Stimulated activated CD4-positive, alpha-beta T cell treated with anti-CD3 and anti-CD28 coated beads, Interleukin-15, amount 100 ng/mL, for 48 hours (primary cell): Measurements from ENCODE around the gene SBSN.
"Not testable (repeated sequence)": the region's sequence is repeated elsewhere in the genome, so short reads cannot be mapped to it uniquely, and the experiment has no call there.

Experiments used
- DNase-seq, 2 donors: peaks; one replicate each; pipeline ENCODE4 v3.0.0-alpha.2; 2020; ENCODE audit warnings: low read depth in 2 of 2

Gene SBSN

GRCh38 chr19:35507561-35507960, 20.6 kb downstream of the SBSN start:
- no peak for DNase-seq

- no peak for DNase-seq
Measured at GRCh38 chr19:35506011-35506410, 22.1 kb downstream of the SBSN start.

GRCh38 chr19:35502751-35503150, 25.4 kb downstream of the SBSN start:
- no peak for DNase-seq

- DNase-seq, result no peak
Measured at GRCh38 chr19:35501684-35502083, 26.4 kb downstream of the SBSN start.

- DNase-seq, result no peak
Measured at GRCh38 chr19:35500611-35501010, 27.5 kb downstream of the SBSN start.

GRCh38 chr19:35498984-35499527, 29.1 kb downstream of the SBSN start:
- DNase-seq, result no peak

GRCh38 chr19:35498220-35498619, 29.9 kb downstream of the SBSN start:
- DNase-seq, result no peak

- DNase-seq, result no peak
Measured at GRCh38 chr19:35497406-35497805, 30.7 kb downstream of the SBSN start.

GRCh38 chr19:35495107-35496064, 32.7 kb downstream of the SBSN start:
- DNase-seq, result peak; percentile 72 to 77

- DNase-seq, result no peak
Measured at GRCh38 chr19:35493971-35494370, 34.1 kb downstream of the SBSN start.

- DNase-seq, result no peak
Measured at GRCh38 chr19:35491836-35492360, 36.2 kb downstream of the SBSN start.

- DNase-seq, result no peak
Measured at GRCh38 chr19:35490364-35490763, 37.7 kb downstream of the SBSN start, which contains the start of gene KRTDAP. KRTDAP (minus strand) TSS chr19:35490464; CDS start chr19:35490442, 22 bp downstream.

GRCh38 chr19:35488677-35489076, 39.4 kb downstream of the SBSN start:
- DNase-seq, result no peak

- DNase-seq, result no peak
Measured at GRCh38 chr19:35487656-35488182, 40.4 kb downstream of the SBSN start.

- no peak for DNase-seq
Measured at GRCh38 chr19:35486268-35486708, 41.8 kb downstream of the SBSN start.

GRCh38 chr19:35484252-35485036, 43.7 kb downstream of the SBSN start:
- no peak for DNase-seq

GRCh38 chr19:35483089-35483488, 45.0 kb downstream of the SBSN start:
- no peak for DNase-seq

- DNase-seq, result no peak
Measured at GRCh38 chr19:35478794-35479677, 49.1 kb downstream of the SBSN start.

- DNase-seq, result peak in 1 of 2 donors; percentile 26
Measured at GRCh38 chr19:35476149-35476548, 52.0 kb downstream of the SBSN start.

- DNase-seq, result not testable (repeated sequence)
Measured at GRCh38 chr19:35474594-35474993, 53.5 kb downstream of the SBSN start.

GRCh38 chr19:35474104-35474503, 54.0 kb downstream of the SBSN start:
- DNase-seq, result no peak
